DND-41 (cell line): ENCODE results near the gene OR3A2.

Experiments
- EZH2 ChIP-seq: IDR thresholded peaks from 3 replicates; pipeline ENCODE4 v1.6.1; 2012; ENCODE audit warnings: borderline replicate concordance, low read depth, mild to moderate bottlenecking, moderate library complexity, low read length, inconsistent platforms; ENCODE audit not compliant: severe bottlenecking
- TF ChIP-seq, protein P1 (sequence below): IDR thresholded peaks from 2 replicates; pipeline ENCODE4 v1.5.1; 2012; ENCODE audit warnings: borderline replicate concordance, low read length, moderate library complexity, mild to moderate bottlenecking; ENCODE audit not compliant: poor library complexity, severe bottlenecking; ENCODE audit errors: extremely low read depth

DNA sequence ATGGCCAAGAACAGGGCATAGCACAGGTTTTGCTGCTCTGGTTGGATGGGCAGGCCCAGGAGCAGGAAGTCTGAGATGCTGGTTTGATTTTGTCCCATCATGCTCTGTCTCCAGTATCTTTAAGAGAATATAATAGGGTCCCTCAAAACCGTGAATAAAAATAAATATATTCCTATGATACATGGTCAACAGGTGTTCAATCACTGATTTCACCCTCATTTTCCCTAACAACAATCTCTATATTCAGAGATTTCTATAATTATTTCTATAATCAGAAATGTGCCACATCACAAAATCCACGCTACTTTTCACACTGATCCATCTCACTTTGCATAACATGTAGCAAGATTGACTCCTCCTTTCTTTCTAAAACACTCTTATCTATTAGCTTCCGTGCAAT lies 47.6 kb upstream of the OR3A2 start, which contains the start of gene OR1E2:
- TF ChIP-seq, protein P1, sequence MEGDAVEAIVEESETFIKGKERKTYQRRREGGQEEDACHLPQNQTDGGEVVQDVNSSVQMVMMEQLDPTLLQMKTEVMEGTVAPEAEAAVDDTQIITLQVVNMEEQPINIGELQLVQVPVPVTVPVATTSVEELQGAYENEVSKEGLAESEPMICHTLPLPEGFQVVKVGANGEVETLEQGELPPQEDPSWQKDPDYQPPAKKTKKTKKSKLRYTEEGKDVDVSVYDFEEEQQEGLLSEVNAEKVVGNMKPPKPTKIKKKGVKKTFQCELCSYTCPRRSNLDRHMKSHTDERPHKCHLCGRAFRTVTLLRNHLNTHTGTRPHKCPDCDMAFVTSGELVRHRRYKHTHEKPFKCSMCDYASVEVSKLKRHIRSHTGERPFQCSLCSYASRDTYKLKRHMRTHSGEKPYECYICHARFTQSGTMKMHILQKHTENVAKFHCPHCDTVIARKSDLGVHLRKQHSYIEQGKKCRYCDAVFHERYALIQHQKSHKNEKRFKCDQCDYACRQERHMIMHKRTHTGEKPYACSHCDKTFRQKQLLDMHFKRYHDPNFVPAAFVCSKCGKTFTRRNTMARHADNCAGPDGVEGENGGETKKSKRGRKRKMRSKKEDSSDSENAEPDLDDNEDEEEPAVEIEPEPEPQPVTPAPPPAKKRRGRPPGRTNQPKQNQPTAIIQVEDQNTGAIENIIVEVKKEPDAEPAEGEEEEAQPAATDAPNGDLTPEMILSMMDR = no peak
- TF ChIP-seq EZH2 = no peak
